Forelimb muscle (tissue), 1 donor: ENCODE data around the gene RSAD2. TPM values are rescaled to one million over a fixed set of nuclear protein-coding genes. Genes with fewer than 3 reads are reported as not detected.

Source experiments
- DNase-seq: peaks from one replicate; pipeline ENCODE4 v3.0.0-alpha.2; 2013; ENCODE audit warnings: low read depth
- polyA plus RNA-seq: library from polyadenylated mRNA; unstranded; fragments of 120-200 nt; gene quantifications from one replicate; pipeline ENCODE4 v1.2.1, GENCODE V29; 2013; ENCODE audit not compliant: insufficient read length

The RSAD2 gene
- polyA plus RNA-seq, 1 donor, result 2.5 TPM

DNA sequence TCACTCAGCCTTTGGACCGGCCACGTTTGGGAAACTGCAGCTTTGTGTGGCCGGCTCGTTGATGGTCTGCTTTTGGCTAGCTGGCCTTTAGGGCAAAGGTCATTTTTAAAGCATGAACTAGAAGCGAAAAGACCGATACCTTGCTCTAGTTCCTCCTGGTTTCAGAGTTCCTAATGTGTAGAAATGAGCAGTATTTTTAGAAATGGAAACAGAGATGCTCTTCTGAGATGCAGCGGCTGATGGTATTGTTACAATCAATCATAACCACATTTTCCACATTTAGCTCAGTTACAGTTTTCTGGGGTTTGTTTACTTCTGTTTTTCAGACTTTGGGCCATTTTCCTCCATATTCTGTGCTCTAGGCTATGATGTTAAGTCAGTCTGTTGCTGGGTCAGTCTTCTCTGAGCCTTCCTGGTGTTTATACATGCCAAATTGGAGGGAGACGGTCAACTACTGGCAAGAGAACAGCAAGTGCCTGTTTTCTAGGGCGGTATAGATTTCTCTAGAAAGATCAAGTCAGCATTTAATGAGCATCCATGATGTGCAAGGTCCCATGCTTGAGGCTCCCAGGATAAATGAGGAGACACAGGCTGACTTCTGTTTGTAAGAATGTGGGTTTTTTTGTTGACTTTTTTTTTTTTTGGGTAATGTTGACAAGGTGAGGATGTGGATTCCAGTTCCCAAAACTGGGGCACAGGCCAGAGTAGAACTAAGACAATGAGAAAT, 67.7 kb downstream of the RSAD2 start:
- DNase-seq, result no peak

DNA sequence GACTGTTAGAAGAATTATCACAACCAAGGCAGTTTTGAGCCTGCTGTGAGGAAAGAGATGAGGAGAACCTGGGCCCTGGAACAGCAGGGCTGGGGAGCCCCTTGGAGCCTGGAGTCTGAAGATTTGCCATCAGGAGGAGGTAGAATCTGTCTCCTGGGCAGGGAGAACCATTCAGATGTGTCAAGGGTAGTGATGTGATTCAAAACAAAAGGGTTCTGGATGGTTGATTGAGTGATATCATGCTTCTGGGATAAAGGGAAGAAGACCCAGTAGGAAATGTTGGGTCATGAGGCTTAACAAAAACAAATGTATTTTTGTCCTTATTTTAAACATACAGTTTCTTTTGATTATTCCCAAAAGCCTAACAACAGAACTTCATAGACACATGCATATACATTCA, 68.2 kb downstream of the RSAD2 start:
- no peak for DNase-seq

- DNase-seq, result no peak
Observed at GRCh38 chr2:6946722-6947121, 69.1 kb downstream of the RSAD2 start.

Other genes with a start within 250 kb of the RSAD2 start
- 3.1 TPM for gene CMPK2, start 11.9 kb upstream of the RSAD2 start, polyA plus RNA-seq
- gene RNF144A, start 39.6 kb downstream of the RSAD2 start, polyA plus RNA-seq, result 20.7 TPM